GM19324 (cell line): ENCODE measurements around the gene ATXN1.
A peak's percentile ranks its signal among the peaks of the same experiment; 100 is the strongest.

ENCODE experiments used
- ATAC-seq: cut with Tn5 transposase; IDR thresholded peaks from one replicate; pipeline ENCODE4 v1.9.1; 2021; ENCODE audit warnings: mild to moderate bottlenecking, moderate library complexity; ENCODE audit not compliant: unreplicated experiment, low FRiP score

Gene ATXN1

GRCh38 chr6:16518265-16518664 lies 243.0 kb downstream of the ATXN1 start:
- ATAC-seq = no peak

GRCh38 chr6:16514249-16514648 lies 247.0 kb downstream of the ATXN1 start:
- ATAC-seq = no peak

GRCh38 chr6:16512544-16513290 lies 248.5 kb downstream of the ATXN1 start:
- no peak for ATAC-seq

GRCh38 chr6:16511723-16512489 lies 249.4 kb downstream of the ATXN1 start:
- ATAC-seq = peak; percentile 76

- no peak for ATAC-seq
Observed at GRCh38 chr6:16511040-16511660, 250.1 kb downstream of the ATXN1 start.

GRCh38 chr6:16510245-16510644 lies 251.0 kb downstream of the ATXN1 start:
- no peak for ATAC-seq

GRCh38 chr6:16508959-16509358 lies 252.3 kb downstream of the ATXN1 start:
- no peak for ATAC-seq

- ATAC-seq = no peak
Observed at GRCh38 chr6:16505711-16506357, 255.4 kb downstream of the ATXN1 start.

GRCh38 chr6:16504609-16505008 lies 256.7 kb downstream of the ATXN1 start:
- ATAC-seq = no peak

- ATAC-seq = peak; percentile 82
Observed at GRCh38 chr6:16503970-16504415, 257.3 kb downstream of the ATXN1 start.

- ATAC-seq = no peak
Observed at GRCh38 chr6:16503241-16503775, 258.0 kb downstream of the ATXN1 start.

GRCh38 chr6:16498957-16499356 lies 262.3 kb downstream of the ATXN1 start:
- ATAC-seq = no peak

GRCh38 chr6:16498237-16498636 lies 263.0 kb downstream of the ATXN1 start:
- no peak for ATAC-seq

GRCh38 chr6:16496991-16497801 lies 264.1 kb downstream of the ATXN1 start:
- ATAC-seq = no peak

- ATAC-seq = no peak
Observed at GRCh38 chr6:16496210-16496609, 265.1 kb downstream of the ATXN1 start.

GRCh38 chr6:16494793-16495192 lies 266.5 kb downstream of the ATXN1 start:
- ATAC-seq = peak; percentile 66

GRCh38 chr6:16493802-16494201 lies 267.5 kb downstream of the ATXN1 start:
- ATAC-seq = no peak

GRCh38 chr6:16493112-16493511 lies 268.1 kb downstream of the ATXN1 start:
- no peak for ATAC-seq

- ATAC-seq = no peak
Observed at GRCh38 chr6:16491666-16492313, 269.5 kb downstream of the ATXN1 start.
